Measurements from ENCODE around the gene TRABD2B. TPM values are rescaled to one million over a fixed set of nuclear protein-coding genes. Genes with fewer than 3 reads are reported as not detected.

TRABD2B gene
- polyA plus RNA-seq, 1 of the 3 experiments (the other 2 are of a cell fraction) = 0.03 TPM

DNA sequence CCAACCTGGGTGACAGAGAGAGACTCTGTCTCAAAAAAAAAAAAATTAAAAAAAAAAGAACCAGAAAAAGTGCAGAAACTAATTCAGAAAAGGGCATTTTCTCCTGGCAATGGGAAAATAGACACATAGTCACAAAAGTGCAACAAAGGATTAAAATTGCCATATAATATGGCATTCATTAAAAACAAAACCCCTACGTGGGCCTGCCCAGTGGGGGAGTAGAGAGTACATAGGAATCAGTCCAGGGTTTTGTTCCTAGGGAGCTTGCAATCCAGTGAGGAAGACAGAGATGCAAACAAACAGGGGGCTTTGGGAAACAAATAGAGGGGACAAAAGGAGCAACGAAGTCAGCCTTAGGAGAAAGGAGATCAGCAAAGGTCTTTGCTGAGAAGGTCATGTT lies 4.5 kb upstream of the TRABD2B start:
- 12% methylated on average over 2 of the region's 2 CpGs for WGBS (ENCODE audit: low lambda C conversion rate)
- no peak for TF ChIP-seq JUND (IDR thresholded peaks at IDR 0.05)
- no peak for TF ChIP-seq POLR2AphosphoS5 (IDR thresholded peaks at IDR 0.05; ENCODE audit: low read depth, low read length)
- TF ChIP-seq GABPA (IDR thresholded peaks at IDR 0.05; ENCODE audit: low read depth) = no peak
- no peak for TF ChIP-seq MEF2A (IDR thresholded peaks at IDR 0.05; ENCODE audit: borderline replicate concordance, low read depth)
- TF ChIP-seq FOXJ3 (CRISPR knock-in tag; IDR thresholded peaks at IDR 0.05) = no peak
- TF ChIP-seq NFIC (IDR thresholded peaks at IDR 0.05; ENCODE audit: borderline replicate concordance) = no peak
- no peak for TF ChIP-seq FOSL2 (IDR thresholded peaks at IDR 0.05; ENCODE audit: borderline replicate concordance, low read depth)
- TF ChIP-seq YY1 (IDR thresholded peaks at IDR 0.05; ENCODE audit: low read depth) = no peak
- TF ChIP-seq EP300 (IDR thresholded peaks at IDR 0.05; ENCODE audit: borderline replicate concordance in 1 of 2, low read depth in 1 of 2, low read length in 1 of 2) = no peak
- TF ChIP-seq, protein P1, sequence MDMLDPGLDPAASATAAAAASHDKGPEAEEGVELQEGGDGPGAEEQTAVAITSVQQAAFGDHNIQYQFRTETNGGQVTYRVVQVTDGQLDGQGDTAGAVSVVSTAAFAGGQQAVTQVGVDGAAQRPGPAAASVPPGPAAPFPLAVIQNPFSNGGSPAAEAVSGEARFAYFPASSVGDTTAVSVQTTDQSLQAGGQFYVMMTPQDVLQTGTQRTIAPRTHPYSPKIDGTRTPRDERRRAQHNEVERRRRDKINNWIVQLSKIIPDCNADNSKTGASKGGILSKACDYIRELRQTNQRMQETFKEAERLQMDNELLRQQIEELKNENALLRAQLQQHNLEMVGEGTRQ (IDR thresholded peaks at IDR 0.05; ENCODE audit: borderline replicate concordance, low read depth, low read length) = no peak
- no peak for TF ChIP-seq EZH2phosphoT487 (IDR thresholded peaks at IDR 0.05; ENCODE audit: borderline replicate concordance, low read depth)
- no peak for TF ChIP-seq RFX5 (IDR thresholded peaks at IDR 0.05; ENCODE audit: low read length)
- no peak for TF ChIP-seq TAF1 (IDR thresholded peaks at IDR 0.05; ENCODE audit: borderline replicate concordance, low read depth, low read length)
- no peak for TF ChIP-seq CHD2 (IDR thresholded peaks at IDR 0.05; ENCODE audit: low read length, partially characterized antibody)
- no peak for TF ChIP-seq NRF1 (IDR thresholded peaks at IDR 0.05; ENCODE audit: low read depth, low read length)
- no peak for TF ChIP-seq MAX (IDR thresholded peaks at IDR 0.05; ENCODE audit: low read depth)
- no peak for TF ChIP-seq ZBTB33 (IDR thresholded peaks at IDR 0.05; ENCODE audit: borderline replicate concordance, low read depth)
- no peak for TF ChIP-seq TCF12 (IDR thresholded peaks at IDR 0.05)
- no peak for TF ChIP-seq RCOR1 (IDR thresholded peaks at IDR 0.05; ENCODE audit: low read length)
- no peak for TF ChIP-seq USF1 (IDR thresholded peaks at IDR 0.05; ENCODE audit: borderline replicate concordance, low read depth)
- Histone ChIP-seq H3K9me3 (no peaks in the 10 kb centered on the region), H3K4me2 (no peak overlapping the region), H4K20me1 (ENCODE audit: insufficient read depth) (no peaks in the 10 kb centered on the region), H3K27ac (ENCODE audit: low read depth in 2 of 2, low read length in 1 of 2) (no peak overlapping the region), H2AFZ (ENCODE audit: low read depth) (no peak overlapping the region), H3F3A (replicated peaks; ENCODE audit: insufficient read depth) (no peaks in the 10 kb centered on the region), H3K27me3 (ENCODE audit: insufficient read depth) (no peaks in the 10 kb centered on the region; the same call in 1 of the 2 replicates), H3K4me1 (ENCODE audit: control insufficient read depth in 1 of 2, insufficient read depth in 2 of 2, low read depth in 1 of 2, low read length in 1 of 2) (peaks cover 0 to 1% of the 10 kb centered on the region in 2 experiments; a peak in 1 of 4 replicates), H3K4me3 (ENCODE audit: low read depth in 2 of 2, low read length in 1 of 2) (no peak overlapping the region), H3K36me3 (replicated peaks in 1 of 2; ENCODE audit: control insufficient read depth in 1 of 2, insufficient read depth in 2 of 2, low read length in 1 of 2) (no peaks in the 10 kb centered on the region), H3K79me2 (ENCODE audit: insufficient read depth) (no peaks in the 10 kb centered on the region), H3K9ac (no peak overlapping the region), H3K9me2 (no peaks in the 10 kb centered on the region)
- DNase-seq = no peak
- POLR2A ChIA-PET = no interaction called here
- CTCF ChIA-PET = interaction anchor here (2.9 kb wide), 1 partner anchor 60 kb away, joined by 16 read pairs; no protein-coding TSS in a partner anchor

All from SK-N-SH (cell line).